ENCODE measurements around the gene ZFP69.

The ZFP69 gene

GRCh38 chr1:40508375-40509341 is 31.6 kb downstream of the ZFP69 start, which contains the start of gene EXO5 (continued):
- TF ChIP-seq TSHZ1 (tag by site-specific recombination; IDR thresholded peaks at IDR 0.05; ENCODE audit: borderline replicate concordance) (0 out of 2 replicates have a peak, but pooled peaks have one; percentile 13), KLF16 (tag by site-specific recombination; IDR thresholded peaks at IDR 0.05) (peak; percentile 80; the same call in 1 of the 2 replicates), SP3 (tag by site-specific recombination; IDR thresholded peaks at IDR 0.05) (peak; percentile 68), ZNF621 (tag by site-specific recombination; IDR thresholded peaks at IDR 0.05) (no peak), KLF17 (tag by site-specific recombination; IDR thresholded peaks at IDR 0.05) (peak; percentile 75), ZNF558 (tag by site-specific recombination; IDR thresholded peaks at IDR 0.05) (no peak), ZEB2 (tag by site-specific recombination; IDR thresholded peaks at IDR 0.05) (peak; percentile 82), ZNF776 (tag by site-specific recombination; IDR thresholded peaks at IDR 0.05; ENCODE audit: borderline replicate concordance) (no peak), ZBTB17 (tag by site-specific recombination; IDR thresholded peaks at IDR 0.05) (peak; percentile 86), ZNF157 (tag by site-specific recombination; IDR thresholded peaks at IDR 0.05) (no peak), ZNF791 (tag by site-specific recombination; IDR thresholded peaks at IDR 0.05) (no peak), PATZ1 (tag by site-specific recombination; IDR thresholded peaks at IDR 0.05) (peak; percentile 72), ZNF513 (tag by site-specific recombination; IDR thresholded peaks at IDR 0.05) (no peak), HOXD13 (CRISPR knock-in tag; IDR thresholded peaks at IDR 0.05; ENCODE audit: borderline replicate concordance) (no peak), ZNF747 (tag by site-specific recombination; IDR thresholded peaks at IDR 0.05) (no peak), ZNF335 (tag by site-specific recombination; conservative IDR thresholded peaks at IDR 0.05) (peak; percentile 85), ZNF221 (tag by site-specific recombination; IDR thresholded peaks at IDR 0.05; ENCODE audit: borderline replicate concordance) (no peak), ZNF514 (tag by site-specific recombination; IDR thresholded peaks at IDR 0.05) (no peak), ZNF610 (tag by site-specific recombination; IDR thresholded peaks at IDR 0.05; ENCODE audit: borderline replicate concordance) (peak; percentile 88; the same call in 1 of the 2 replicates)
